GM12875 (cell line): ENCODE data around the gene RNF149.
"Not testable (repeated sequence)": the region's sequence is repeated elsewhere in the genome, so short reads cannot be mapped to it uniquely, and the experiment has no call there.

ENCODE experiments used
- H3K4me3 ChIP-seq: one replicate; pipeline ENCODE4 v1.5.1; 2011; ENCODE audit warnings: low read depth, low read length, control low read depth
- TF ChIP-seq, protein P1 (sequence below): IDR thresholded peaks from 2 replicates; pipeline ENCODE4 v1.5.1; 2011; ENCODE audit warnings: low read depth, mild to moderate bottlenecking, control low read depth, inconsistent platforms, low read length, moderate library complexity, borderline replicate concordance; ENCODE audit not compliant: insufficient read depth

RNF149 gene

DNA sequence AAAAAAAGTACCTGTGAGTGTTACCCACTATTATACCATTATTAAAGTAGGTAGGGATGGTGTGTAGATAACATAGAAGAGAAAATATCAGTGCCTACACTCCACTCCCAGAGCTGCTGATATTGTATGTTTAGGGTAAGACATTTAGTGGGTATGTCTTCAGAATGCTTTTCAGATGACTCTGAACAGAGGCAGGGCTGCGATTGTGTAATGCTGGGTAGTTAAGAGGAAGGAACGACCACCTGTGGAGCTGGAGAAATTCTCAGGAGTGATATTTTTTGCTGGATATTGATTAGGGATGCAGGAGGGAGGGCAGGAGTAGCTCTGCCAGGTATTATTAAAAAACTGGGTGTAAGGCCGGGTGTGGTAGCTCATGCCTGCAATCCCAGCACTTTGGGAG is 53.0 kb downstream of the RNF149 start:
- TF ChIP-seq, protein P1, sequence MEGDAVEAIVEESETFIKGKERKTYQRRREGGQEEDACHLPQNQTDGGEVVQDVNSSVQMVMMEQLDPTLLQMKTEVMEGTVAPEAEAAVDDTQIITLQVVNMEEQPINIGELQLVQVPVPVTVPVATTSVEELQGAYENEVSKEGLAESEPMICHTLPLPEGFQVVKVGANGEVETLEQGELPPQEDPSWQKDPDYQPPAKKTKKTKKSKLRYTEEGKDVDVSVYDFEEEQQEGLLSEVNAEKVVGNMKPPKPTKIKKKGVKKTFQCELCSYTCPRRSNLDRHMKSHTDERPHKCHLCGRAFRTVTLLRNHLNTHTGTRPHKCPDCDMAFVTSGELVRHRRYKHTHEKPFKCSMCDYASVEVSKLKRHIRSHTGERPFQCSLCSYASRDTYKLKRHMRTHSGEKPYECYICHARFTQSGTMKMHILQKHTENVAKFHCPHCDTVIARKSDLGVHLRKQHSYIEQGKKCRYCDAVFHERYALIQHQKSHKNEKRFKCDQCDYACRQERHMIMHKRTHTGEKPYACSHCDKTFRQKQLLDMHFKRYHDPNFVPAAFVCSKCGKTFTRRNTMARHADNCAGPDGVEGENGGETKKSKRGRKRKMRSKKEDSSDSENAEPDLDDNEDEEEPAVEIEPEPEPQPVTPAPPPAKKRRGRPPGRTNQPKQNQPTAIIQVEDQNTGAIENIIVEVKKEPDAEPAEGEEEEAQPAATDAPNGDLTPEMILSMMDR: no peak
- H3K4me3 ChIP-seq: no peak overlapping the region

DNA sequence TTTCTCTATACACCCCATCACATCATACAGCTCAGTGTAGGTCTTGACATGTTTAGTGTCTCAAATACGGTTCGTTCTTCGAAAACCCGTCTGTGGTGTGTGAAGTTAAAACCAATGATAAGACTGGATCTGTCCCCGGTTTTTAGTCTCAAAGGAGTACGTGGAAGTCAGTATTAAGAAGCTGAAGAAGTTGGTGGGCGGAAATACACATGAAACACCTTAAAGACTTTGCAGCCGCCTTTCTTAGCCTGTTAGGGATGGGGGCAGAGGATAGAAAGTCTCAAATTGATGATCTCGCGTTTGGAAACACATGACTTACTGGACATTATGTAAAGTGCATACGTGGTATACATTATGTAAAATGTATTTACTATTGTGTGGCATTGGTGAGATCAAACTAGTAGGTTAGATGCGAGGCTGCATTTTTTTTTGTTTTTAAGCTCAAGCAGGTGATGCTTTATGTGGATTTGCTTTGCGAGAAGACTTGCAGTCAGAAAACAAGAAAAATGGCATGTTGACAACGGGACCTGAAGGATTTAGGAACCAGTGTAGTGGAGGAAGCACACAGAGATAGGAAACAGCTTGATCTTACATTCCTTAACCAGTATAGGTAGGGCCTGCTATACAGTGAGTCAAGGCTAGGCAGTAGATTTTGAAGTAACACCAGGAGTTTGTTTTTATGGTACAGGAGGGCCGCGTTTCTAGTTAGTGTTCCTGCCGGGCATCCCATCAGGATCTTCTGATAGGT is 54.6 kb downstream of the RNF149 start:
- H3K4me3 ChIP-seq: peak overlapping the region; percentile 92
- TF ChIP-seq, protein P1: no peak

DNA sequence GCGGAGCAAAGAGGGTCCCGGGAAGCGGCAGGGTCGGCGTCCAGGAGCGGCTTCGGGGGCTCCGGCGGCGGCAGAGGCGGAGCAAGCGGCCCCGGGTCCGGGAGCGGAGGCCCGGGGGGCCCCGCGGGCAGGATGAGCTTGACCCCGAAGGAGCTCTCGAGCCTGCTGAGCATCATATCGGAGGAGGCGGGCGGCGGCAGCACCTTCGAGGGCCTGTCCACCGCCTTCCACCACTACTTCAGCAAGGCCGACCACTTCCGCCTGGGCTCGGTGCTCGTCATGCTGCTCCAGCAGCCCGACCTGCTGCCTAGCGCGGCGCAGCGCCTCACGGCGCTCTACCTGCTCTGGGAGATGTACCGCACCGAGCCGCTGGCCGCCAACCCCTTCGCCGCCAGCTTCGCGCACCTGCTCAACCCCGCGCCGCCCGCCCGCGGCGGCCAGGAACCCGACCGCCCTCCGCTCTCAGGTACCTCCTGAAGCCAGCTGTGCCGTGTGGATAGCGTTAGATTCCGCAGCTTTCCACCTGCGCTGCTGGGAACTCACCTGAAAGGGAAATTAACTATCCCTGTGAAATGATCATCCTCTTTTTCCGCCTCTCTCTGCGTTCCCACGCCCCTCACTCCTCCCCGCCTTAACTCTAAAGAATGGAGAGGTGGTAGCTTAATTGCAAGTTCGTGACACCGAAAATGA is 55.3 kb downstream of the RNF149 start:
- TF ChIP-seq, protein P1: no peak
- peak overlapping the region; percentile 92 for H3K4me3 ChIP-seq

DNA sequence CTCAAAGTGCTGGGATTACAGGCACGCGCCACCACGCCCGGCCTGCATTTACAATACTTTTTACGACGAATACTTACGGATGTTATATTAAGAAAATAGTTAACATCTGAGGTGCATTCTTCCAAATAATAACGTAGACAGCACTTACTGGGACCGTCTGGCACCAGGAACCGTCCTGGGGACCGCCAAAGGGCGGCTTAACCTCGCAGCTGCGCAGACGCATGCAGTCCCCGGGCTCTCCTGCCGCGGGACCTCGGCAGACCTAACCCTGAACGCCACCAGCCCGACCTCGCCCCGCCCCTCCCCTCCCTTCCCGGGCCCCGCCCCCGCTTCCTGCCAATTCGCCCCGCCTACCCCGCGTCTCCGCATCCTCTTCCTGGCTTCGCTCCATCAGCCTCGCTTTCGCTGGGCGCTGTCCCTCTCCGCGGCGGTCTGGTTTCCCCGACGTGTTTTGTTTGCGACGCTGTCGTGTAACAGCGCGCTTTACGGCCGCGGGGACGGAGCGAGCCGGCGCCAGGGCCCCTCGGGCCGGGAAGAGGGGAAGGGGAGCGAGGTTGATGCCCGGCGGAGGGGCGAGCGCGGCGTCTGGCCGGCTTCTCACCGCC is 56.0 kb downstream of the RNF149 start, which contains the start of gene CNOT11:
Gene CNOT11 (plus strand): TSS at position 479 of the 605 bp plus-strand sequence. CDS start 79 bp downstream, at position 558.
- H3K4me3 ChIP-seq: peak within 1 kb of the TSS; percentile 92
- TF ChIP-seq, protein P1: no peak

DNA sequence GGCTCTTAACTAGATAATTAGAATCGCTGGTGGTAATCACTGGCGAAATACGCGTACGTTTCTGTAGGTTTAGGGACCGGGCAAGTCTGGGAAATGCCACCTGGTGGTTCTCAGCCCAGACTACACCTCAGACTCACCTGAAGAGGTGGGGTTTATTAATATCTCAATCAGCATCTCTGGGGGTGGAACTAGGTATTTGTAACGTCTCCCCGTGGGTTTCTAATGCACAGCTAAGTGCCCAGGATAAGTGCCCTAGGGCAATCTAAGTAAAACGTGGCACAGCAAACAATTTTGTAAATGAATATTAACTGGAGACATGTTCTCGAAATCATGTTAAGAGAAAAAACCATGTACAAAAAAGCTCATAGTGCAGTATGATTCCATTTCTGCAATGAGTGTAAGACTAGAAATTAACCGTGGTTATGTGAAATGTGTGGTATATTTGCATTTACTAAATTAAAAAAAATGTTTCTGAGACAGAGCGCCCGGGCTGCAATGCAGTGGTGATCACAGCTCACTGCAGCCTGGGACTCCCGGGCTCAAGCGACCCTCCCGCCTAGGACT is 56.6 kb downstream of the RNF149 start:
- H3K4me3 ChIP-seq: peak overlapping the region; percentile 45
- TF ChIP-seq, protein P1: peak; percentile 25; the same call in 1 of the 2 replicates

DNA sequence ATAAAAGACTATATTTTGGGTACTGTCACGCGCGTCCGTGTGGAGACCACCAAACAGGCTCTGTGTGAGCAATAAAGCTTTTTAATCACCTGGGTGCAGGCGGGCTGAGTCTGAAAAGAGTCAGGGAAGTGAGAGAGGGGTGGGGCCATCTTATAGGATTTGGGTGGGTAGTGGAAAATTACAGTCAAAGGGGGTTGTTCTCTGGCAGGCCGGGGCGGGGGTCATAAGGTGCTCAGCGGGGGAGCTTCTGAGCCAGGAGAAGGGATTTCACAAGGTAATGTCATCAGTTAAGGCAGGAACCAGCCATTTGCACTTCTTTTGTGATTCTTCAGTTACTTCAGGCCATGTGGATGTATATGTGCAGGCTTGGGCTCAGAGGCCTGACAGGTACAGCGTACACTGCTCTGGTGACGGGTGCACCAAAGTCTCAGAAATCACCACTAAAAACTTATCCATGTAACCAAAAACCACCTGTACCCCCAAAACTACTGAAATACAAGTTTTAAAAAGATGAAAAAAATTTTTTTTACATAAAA is 57.2 kb downstream of the RNF149 start:
- not testable (repeated sequence) for H3K4me3 ChIP-seq

DNA sequence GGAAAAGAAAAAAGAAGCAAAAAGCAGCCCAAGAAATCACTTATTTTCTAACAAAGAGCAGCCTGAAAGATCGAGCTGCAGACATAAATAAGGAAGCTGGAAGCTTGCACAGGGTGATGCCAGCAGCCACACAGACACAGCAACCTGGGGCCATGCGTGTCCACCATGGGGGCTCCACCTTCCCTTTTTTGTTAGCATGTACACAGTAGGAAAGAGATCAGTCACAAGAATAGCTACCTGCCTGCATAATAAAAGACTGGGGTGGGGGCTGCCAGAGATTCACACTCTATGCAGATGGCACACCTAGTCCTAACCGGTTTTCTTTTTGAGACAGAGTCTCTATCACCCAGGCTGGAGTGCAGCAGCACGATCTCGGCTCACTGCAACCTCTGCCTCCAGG is 58.7 kb downstream of the RNF149 start:
- H3K4me3 ChIP-seq: no peak overlapping the region
- TF ChIP-seq, protein P1: no peak

DNA sequence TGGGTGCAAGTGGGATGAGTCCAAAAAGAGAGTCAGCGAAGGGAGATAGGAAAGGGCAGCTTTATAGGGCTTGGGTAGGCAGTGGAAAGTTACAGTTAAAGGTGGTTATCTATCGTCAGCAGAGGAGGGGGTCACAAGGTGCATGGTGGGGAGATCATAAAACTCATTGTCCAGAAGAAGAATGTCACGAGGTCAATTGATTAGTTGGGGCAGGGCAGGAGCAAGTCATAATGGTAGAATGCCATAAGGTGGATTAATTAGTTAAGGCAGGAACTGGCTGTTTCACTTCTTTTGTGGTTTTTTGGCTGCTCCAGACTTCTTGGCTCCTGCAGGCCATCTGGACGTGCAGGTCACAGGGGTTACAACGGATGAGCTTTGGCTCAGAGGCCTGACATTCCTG is 59.7 kb downstream of the RNF149 start:
- not testable (repeated sequence) for H3K4me3 ChIP-seq

DNA sequence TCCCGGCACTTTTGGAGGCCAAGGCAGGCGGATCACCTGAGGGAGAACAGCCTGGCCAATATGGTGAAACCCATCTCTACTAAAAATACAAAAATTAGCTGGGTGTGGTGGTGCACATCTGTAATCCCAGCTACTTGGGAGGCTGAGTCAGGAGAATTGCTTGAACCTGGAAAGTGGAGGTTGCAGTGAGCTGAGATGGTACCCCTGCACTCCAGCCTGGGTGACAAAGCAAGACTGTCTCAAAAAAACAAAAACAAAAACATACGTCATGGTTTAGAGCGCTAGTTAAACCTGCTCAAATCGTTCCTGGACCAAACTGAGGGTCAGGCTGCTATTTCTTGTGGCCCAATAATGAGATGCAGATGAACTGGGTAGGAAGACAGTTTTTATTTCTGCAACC is 63.0 kb downstream of the RNF149 start:
- H3K4me3 ChIP-seq: not testable (repeated sequence)

DNA sequence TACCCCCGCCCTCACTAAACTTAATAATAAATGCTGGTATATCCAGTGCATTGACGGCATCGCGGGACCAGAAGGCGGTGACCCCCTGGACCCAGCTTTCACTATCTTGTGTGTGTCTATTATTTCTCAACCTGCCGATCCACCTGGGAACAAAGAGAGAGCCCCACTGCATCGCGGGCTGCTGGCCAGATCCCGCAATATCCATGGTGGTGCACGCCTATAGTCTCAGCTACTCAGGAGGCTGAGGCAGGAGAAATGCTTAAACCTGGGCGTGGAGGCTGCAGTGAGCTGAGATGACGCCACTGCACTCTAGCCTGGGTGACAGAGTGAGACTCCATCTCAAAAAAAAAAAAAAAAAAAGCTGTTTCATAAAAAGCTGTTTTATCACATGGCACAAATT is 63.6 kb downstream of the RNF149 start:
- H3K4me3 ChIP-seq: not testable (repeated sequence)

DNA sequence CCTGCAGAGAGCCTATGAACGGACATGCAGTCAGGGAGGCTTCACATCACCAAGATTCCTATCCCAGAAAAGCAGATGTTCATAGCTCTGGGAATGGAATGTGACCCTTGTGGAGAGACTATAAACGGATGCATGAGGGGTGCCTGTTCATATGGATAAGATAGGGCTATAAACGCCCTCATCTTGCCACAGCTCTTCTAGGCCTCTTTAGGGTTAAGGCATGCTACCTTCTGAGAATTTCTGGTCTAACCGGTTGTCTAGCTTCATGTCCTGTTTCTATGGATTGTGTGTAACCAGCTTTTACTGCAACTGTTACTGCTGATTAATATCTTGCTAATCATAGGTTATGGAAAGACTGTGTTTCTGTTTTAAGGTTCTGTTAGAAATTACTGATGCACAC is 64.1 kb downstream of the RNF149 start:
- H3K4me3 ChIP-seq: not testable (repeated sequence)
